Stimulated activated CD8-positive, alpha-beta memory T cell treated with anti-CD3 and anti-CD28 coated beads, Interleukin-7, amount 100 ng/mL, for 48 hours (primary cell): ENCODE data around the gene TIMM17B.

Source experiments
- DNase-seq, 2 donors: peaks; one replicate each; pipeline ENCODE4 v3.0.0-alpha.2; 2020; ENCODE audit warnings: low read depth in 1 of 2; ENCODE audit errors: extremely low read depth in 1 of 2

TIMM17B gene

GRCh38 chrX:48919360-48919841 lies 21.8 kb upstream of the TIMM17B start:
- no peak for DNase-seq

- peak; percentile 67 to 84 for DNase-seq
Observed at GRCh38 chrX:48918643-48919340, 21.2 kb upstream of the TIMM17B start, which contains the start of gene PIM2. PIM2 (minus strand) TSS chrX:48919024; CDS start chrX:48918834, 190 bp downstream.

GRCh38 chrX:48918301-48918642 lies 20.7 kb upstream of the TIMM17B start:
- no peak for DNase-seq

- DNase-seq, result peak; percentile 76 to 80
Observed at GRCh38 chrX:48917139-48918001, 19.8 kb upstream of the TIMM17B start.

- no peak for DNase-seq
Observed at GRCh38 chrX:48914593-48915493, 17.3 kb upstream of the TIMM17B start.

- no peak for DNase-seq
Observed at GRCh38 chrX:48913605-48914366, 16.2 kb upstream of the TIMM17B start.

GRCh38 chrX:48911412-48912182 lies 14.0 kb upstream of the TIMM17B start, which contains the start of gene SLC35A2:
SLC35A2 (minus strand) TSS chrX:48911646; CDS start chrX:48911636, 10 bp downstream.
- peak; percentile 73 to 79 for DNase-seq

- DNase-seq, result no peak
Observed at GRCh38 chrX:48910926-48911411, 13.4 kb upstream of the TIMM17B start.

- DNase-seq, result no peak
Observed at GRCh38 chrX:48909703-48910294, 12.2 kb upstream of the TIMM17B start.

GRCh38 chrX:48908600-48908999 lies 11.0 kb upstream of the TIMM17B start:
- no peak for DNase-seq

- DNase-seq, result no peak
Observed at GRCh38 chrX:48905090-48905790, 7.7 kb upstream of the TIMM17B start.

- DNase-seq, result no peak
Observed at GRCh38 chrX:48904626-48905025, 7.1 kb upstream of the TIMM17B start.

- DNase-seq, result no peak
Observed at GRCh38 chrX:48904180-48904579, 6.6 kb upstream of the TIMM17B start.

GRCh38 chrX:48903290-48903689 lies 5.7 kb upstream of the TIMM17B start:
- no peak for DNase-seq

GRCh38 chrX:48902776-48903175 lies 5.2 kb upstream of the TIMM17B start:
- no peak for DNase-seq

GRCh38 chrX:48902135-48902534 lies 4.6 kb upstream of the TIMM17B start:
- no peak for DNase-seq

- DNase-seq, result no peak
Observed at GRCh38 chrX:48901069-48901468, 3.5 kb upstream of the TIMM17B start.

GRCh38 chrX:48899078-48899410 lies 1.5 kb upstream of the TIMM17B start:
- no peak for DNase-seq
